CD4-positive, alpha-beta T cell (primary cell): ENCODE measurements around the gene RGS4. TPM values are rescaled to one million over a fixed set of nuclear protein-coding genes. Genes with fewer than 3 reads are reported as not detected.

Source experiments
- ATAC-seq: fragments of 200-7000 bp; cut with Tn5 transposase; one replicate; pipeline ENCODE4 v1.10.0; 2022; ENCODE audit warnings: mild to moderate bottlenecking; ENCODE audit not compliant: poor library complexity
- CTCF ChIA-PET: fragments of 350-600 bp; sonication (Branson Sonifier 250); formaldehyde crosslinking; loops from one replicate; lab custom pipeline; 2021; ENCODE audit warnings: antibody characterized with exemption, inconsistent platforms; lab: Charles Lee
- POLR2A ChIA-PET: fragments of 350-600 bp; sonication (Branson Sonifier 250); formaldehyde crosslinking; loops from one replicate; lab custom pipeline; 2021; ENCODE audit warnings: antibody characterized with exemption, inconsistent platforms; lab: Charles Lee
- DNase-seq, 14 experiments: peaks; one replicate each; pipeline ENCODE4 v3.0.0-alpha.2; 2013 to 2020; ENCODE audit warnings: mixed read lengths in 2 of 14
- H3K27ac ChIP-seq, 2 donors: one replicate each; pipeline versions ENCODE4 v1.5.1 to v1.7.0; 2013; ENCODE audit warnings: low read length in 2 of 2, low read depth in 1 of 2, mild to moderate bottlenecking in 1 of 2
- H3K27me3 ChIP-seq, 2 experiments: 1 replicate in 1 of 2; 2 replicates in 1 of 2; pipeline versions ENCODE4 v1.6.1 to v1.7.0; 2013; ENCODE audit warnings: low read length in 2 of 2, control low read depth in 1 of 2, mild to moderate bottlenecking in 1 of 2, moderate library complexity in 1 of 2; ENCODE audit not compliant: insufficient read depth in 2 of 2, control insufficient read depth in 1 of 2
- H3K36me3 ChIP-seq: one replicate; pipeline ENCODE4 v1.6.1; 2013; ENCODE audit warnings: low read length, control low read depth; ENCODE audit not compliant: insufficient read depth
- H3K4me1 ChIP-seq: one replicate; pipeline ENCODE4 v1.6.1; 2013; ENCODE audit warnings: low read length, control low read depth; ENCODE audit not compliant: insufficient read depth
- H3K4me3 ChIP-seq: one replicate; pipeline ENCODE4 v1.5.1; 2013; ENCODE audit warnings: mild to moderate bottlenecking, low read length, moderate library complexity
- H3K9me3 ChIP-seq, 2 experiments: 1 replicate in 1 of 2; 2 replicates in 1 of 2; pipeline versions ENCODE4 v1.6.1 to v1.7.0; 2013; ENCODE audit warnings: low read length in 2 of 2, mild to moderate bottlenecking in 2 of 2, control low read depth in 1 of 2, moderate library complexity in 1 of 2; ENCODE audit not compliant: control insufficient read depth in 1 of 2, insufficient read depth in 1 of 2
- H3K27ac Mint-ChIP-seq: one replicate; pipeline ENCODE4 v1.8.0; 2020; ENCODE audit warnings: mixed read lengths
- H3K27me3 Mint-ChIP-seq: one replicate; pipeline ENCODE4 v1.8.0; 2021; ENCODE audit warnings: mixed read lengths
- H3K36me3 Mint-ChIP-seq: one replicate; pipeline ENCODE4 v1.8.0; 2021; ENCODE audit warnings: low read depth, mixed read lengths
- H3K4me1 Mint-ChIP-seq: one replicate; pipeline ENCODE4 v1.8.0; 2021; ENCODE audit warnings: low read depth, mixed read lengths
- H3K4me3 Mint-ChIP-seq: one replicate; pipeline ENCODE4 v1.8.0; 2020; ENCODE audit warnings: mild to moderate bottlenecking, mixed read lengths
- H3K9me3 Mint-ChIP-seq: one replicate; pipeline ENCODE4 v1.8.0; 2020; ENCODE audit warnings: mixed read lengths
- intact Hi-C, 2 experiments: fragments of 100-400 bp; cut with DNase I in 1 of 2; cut with micrococcal nuclease in 1 of 2; formaldehyde crosslinking; loops; one replicate each; pipeline versions ENCODE4 v1.15.1 to v1.9.0; 2023 to 2025; cut with DNase I, micrococcal nuclease
- total RNA-seq, 174 experiments: library from RNA in 2 of 174; stranded (reverse) in 2 of 174; gene quantifications; one replicate each; pipeline ENCODE4 v1.2.3 and lab custom pipeline; 2021 to 2026
- TF ChIP-seq, protein P1 (sequence below): fragments of 200-600 bp; IDR thresholded peaks from one replicate; pipeline ENCODE4 v1.8.0; 2022; ENCODE audit warnings: antibody characterized with exemption, mild to moderate bottlenecking

Gene RGS4
- total RNA-seq, 2 experiments from 2014 or later = not detected

DNA sequence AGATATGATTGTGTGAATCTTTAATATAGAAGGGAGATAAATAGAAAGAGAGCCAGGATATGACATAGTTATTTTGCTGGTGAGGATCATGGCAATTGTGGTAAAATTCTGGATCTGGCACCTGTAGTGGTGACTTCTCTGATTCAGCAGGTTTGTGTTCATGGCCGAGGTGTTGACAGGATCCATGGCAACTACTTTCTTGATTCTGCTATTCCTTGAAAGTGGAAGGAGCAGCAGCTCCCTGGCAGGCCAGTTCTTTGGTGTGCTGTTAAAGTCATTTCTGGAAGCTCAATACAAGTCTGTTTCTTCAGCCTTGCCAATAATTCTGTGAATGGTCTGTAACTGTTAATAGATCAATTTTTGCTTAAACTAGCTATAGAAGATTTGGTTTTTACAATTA lies 33.4 kb downstream of the RGS4 start:
- no peak overlapping the region for H3K4me3 ChIP-seq
- Mint-ChIP-seq H3K4me3 (no peak overlapping the region), H3K36me3 (no peaks in the 10 kb centered on the region), H3K27ac (no peak overlapping the region), H3K9me3 (no peaks in the 10 kb centered on the region), H3K4me1 (no peaks in the 10 kb centered on the region), H3K27me3 (peaks cover 25% of the 10 kb centered on the region)
- ChIA-PET POLR2A (no interaction called here), CTCF (no interaction called here)
- ATAC-seq = no peak
- no peaks in the 10 kb centered on the region for H3K36me3 ChIP-seq
- TF ChIP-seq, protein P1, sequence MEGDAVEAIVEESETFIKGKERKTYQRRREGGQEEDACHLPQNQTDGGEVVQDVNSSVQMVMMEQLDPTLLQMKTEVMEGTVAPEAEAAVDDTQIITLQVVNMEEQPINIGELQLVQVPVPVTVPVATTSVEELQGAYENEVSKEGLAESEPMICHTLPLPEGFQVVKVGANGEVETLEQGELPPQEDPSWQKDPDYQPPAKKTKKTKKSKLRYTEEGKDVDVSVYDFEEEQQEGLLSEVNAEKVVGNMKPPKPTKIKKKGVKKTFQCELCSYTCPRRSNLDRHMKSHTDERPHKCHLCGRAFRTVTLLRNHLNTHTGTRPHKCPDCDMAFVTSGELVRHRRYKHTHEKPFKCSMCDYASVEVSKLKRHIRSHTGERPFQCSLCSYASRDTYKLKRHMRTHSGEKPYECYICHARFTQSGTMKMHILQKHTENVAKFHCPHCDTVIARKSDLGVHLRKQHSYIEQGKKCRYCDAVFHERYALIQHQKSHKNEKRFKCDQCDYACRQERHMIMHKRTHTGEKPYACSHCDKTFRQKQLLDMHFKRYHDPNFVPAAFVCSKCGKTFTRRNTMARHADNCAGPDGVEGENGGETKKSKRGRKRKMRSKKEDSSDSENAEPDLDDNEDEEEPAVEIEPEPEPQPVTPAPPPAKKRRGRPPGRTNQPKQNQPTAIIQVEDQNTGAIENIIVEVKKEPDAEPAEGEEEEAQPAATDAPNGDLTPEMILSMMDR = no peak
- intact Hi-C loops = no loop called here
- DNase-seq = no peak
- H3K27ac ChIP-seq = no peak overlapping the region
- H3K4me1 ChIP-seq = no peaks in the 10 kb centered on the region
- H3K9me3 ChIP-seq = no peaks in the 10 kb centered on the region
- H3K27me3 ChIP-seq = no peaks in the 10 kb centered on the region

DNA sequence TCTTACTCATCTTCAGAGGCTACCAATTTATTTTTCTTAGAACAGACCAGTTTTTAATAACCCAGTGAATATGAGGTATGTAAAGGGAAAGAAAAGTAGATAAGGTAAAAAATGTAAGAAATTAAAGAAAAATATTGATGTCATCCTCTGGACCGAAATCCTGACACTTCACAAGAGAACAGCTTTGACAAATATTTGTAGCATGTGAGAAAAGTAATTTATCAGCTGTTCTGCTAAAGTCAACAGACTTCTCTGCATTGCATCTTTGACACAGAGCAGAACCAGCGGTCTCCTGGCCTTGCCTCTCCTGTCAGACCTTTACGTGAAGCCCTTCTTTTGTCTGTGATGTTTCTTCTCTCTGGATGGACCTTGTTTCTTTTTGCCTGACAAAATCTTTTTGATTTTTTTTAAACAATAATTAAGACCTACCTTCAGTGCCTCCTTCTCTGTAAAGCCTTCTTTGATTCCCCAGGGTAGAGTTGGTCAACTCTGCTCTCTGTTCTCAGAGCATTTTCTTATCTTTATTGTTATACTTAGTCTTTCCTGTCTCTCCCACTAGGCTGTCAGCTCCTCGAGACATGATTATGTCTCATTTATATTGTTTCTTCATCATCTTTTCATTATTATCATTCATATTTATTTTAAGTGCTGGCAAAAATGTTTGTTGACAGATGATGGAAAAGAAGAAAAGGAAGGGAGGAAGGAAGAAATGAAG lies 35.4 kb downstream of the RGS4 start:
- Histone ChIP-seq H3K36me3 (no peaks in the 10 kb centered on the region), H3K4me3 (no peak overlapping the region), H3K27ac (no peak overlapping the region), H3K27me3 (no peaks in the 10 kb centered on the region), H3K4me1 (no peaks in the 10 kb centered on the region), H3K9me3 (peaks cover 0 to 6% of the 10 kb centered on the region in 2 experiments)
- Mint-ChIP-seq H3K36me3 (no peaks in the 10 kb centered on the region), H3K4me3 (no peak overlapping the region), H3K27me3 (peaks cover 25% of the 10 kb centered on the region), H3K27ac (no peak overlapping the region), H3K9me3 (no peaks in the 10 kb centered on the region), H3K4me1 (no peaks in the 10 kb centered on the region)
- DNase-seq (no peak), ATAC-seq (no peak)
- ChIA-PET POLR2A (no interaction called here), CTCF (no interaction called here)
- TF ChIP-seq, protein P1 = no peak
- intact Hi-C loops = no loop called here

DNA sequence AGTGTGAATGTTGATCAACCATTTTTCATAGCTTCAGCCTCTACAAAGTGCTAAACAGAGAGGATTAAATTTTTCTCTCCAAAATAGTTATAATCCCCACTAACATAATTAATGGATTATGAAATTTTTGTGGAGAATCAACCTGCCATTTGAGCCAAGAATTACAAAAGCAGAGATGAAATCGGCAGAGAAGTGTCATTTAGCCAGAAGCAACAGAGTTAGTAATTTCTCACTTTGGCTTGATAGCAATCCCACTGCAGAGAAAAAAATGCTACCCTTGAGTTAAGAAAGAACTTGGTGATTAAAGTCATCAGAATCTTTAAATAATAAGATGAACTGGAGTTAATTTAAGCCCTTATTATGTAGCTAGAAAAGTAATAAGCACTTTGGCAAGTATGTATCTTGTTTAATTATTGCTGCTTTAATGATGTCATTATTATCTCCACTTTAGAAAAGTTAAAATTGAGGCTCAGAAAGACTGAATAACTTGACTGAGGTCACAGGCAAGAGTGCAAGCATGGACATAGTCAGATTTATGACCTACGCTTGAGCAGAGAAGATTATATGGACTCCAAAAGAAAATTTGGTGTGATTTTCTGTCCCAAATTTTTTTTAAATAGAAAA lies 37.3 kb downstream of the RGS4 start:
- H3K9me3 ChIP-seq = peaks cover 0 to 7% of the 10 kb centered on the region in 2 experiments
- no peak overlapping the region for H3K4me3 ChIP-seq
- Mint-ChIP-seq H3K9me3 (peaks cover 2% of the 10 kb centered on the region), H3K36me3 (no peaks in the 10 kb centered on the region), H3K4me3 (no peak overlapping the region), H3K4me1 (no peaks in the 10 kb centered on the region), H3K27me3 (peaks cover 27% of the 10 kb centered on the region), H3K27ac (no peak overlapping the region)
- TF ChIP-seq, protein P1 = no peak
- no peak overlapping the region for H3K27ac ChIP-seq
- H3K4me1 ChIP-seq = no peaks in the 10 kb centered on the region
- no peak for ATAC-seq
- no peaks in the 10 kb centered on the region for H3K27me3 ChIP-seq
- H3K36me3 ChIP-seq = no peaks in the 10 kb centered on the region
- POLR2A ChIA-PET = no interaction called here
- DNase-seq = no peak
- intact Hi-C loops = no loop called here
- CTCF ChIA-PET = no interaction called here
